Ascending aorta (tissue), 2 donors: ENCODE results near the gene TMEM178A. TPM values are rescaled to one million over a fixed set of nuclear protein-coding genes. Genes with fewer than 3 reads are reported as not detected.

ENCODE experiments used
- DNase-seq, 2 donors: peaks; one replicate each; pipeline ENCODE4 v3.0.0-alpha.2; 2019; ENCODE audit warnings: low spot score in 2 of 2
- H3K27ac ChIP-seq, 2 donors: fragments of 200-600 bp; sonication (generic); one replicate each; pipeline ENCODE4 v1.5.1; 2016 to 2017; ENCODE audit warnings: mild to moderate bottlenecking in 1 of 2
- H3K27me3 ChIP-seq: fragments of 200-600 bp; sonication (generic); one replicate; pipeline ENCODE4 v1.5.1; 2017
- H3K36me3 ChIP-seq, 2 donors: fragments of 200-600 bp; sonication (generic); one replicate each; pipeline ENCODE4 v1.5.1; 2016
- H3K4me1 ChIP-seq, 2 donors: fragments of 200-600 bp; sonication (generic); one replicate each; pipeline ENCODE4 v1.5.1; 2016 to 2017; ENCODE audit warnings: mild to moderate bottlenecking in 1 of 2
- H3K4me3 ChIP-seq, 2 donors: fragments of 200-600 bp; sonication (generic); one replicate each; pipeline ENCODE4 v1.5.1; 2016 to 2017; ENCODE audit warnings: mild to moderate bottlenecking in 1 of 2
- H3K9me3 ChIP-seq, 2 donors: fragments of 200-600 bp; sonication (generic); one replicate each; pipeline ENCODE4 v1.5.1; 2016
- CTCF ChIP-seq, 3 experiments: fragments of 200-600 bp in 2 of 3; fragments of 450-650 bp in 1 of 3; sonication (generic) in 2 of 3; IDR thresholded peaks; one replicate each; pipeline ENCODE4 v1.5.1; 2016 to 2019; ENCODE audit warnings: antibody characterized with exemption in 3 of 3, mild to moderate bottlenecking in 1 of 3, moderate library complexity in 1 of 3
- intact Hi-C: fragments of 100-400 bp; cut with DNase I; formaldehyde crosslinking; loops from one replicate; pipeline ENCODE4 v1.15.1; 2023
- total RNA-seq: library from RNA; depleted of rRNA; stranded (reverse); fragments of >200 nt; gene quantifications from one replicate; pipeline ENCODE4 v1.1.0, GENCODE V29; 2016

TMEM178A gene
- total RNA-seq, 1 donor from 2014 or later: 29.5 TPM

- Histone ChIP-seq H3K4me1 (peaks cover 0 to 26% of the 10 kb centered on the region in 2 donors), H3K27ac (no peak overlapping the region), H3K9me3 (no peaks in the 10 kb centered on the region), H3K36me3 (peaks cover 0 to 6% of the 10 kb centered on the region in 2 donors), H3K4me3 (no peak overlapping the region), H3K27me3 (no peaks in the 10 kb centered on the region)
- intact Hi-C loops: no loop called here
- DNase-seq: no peak
- TF ChIP-seq CTCF (IDR thresholded peaks at IDR 0.05): no peak
These were observed 66.8 kb downstream of the TMEM178A start for GRCh38 chr2:39732482-39732881.

DNA sequence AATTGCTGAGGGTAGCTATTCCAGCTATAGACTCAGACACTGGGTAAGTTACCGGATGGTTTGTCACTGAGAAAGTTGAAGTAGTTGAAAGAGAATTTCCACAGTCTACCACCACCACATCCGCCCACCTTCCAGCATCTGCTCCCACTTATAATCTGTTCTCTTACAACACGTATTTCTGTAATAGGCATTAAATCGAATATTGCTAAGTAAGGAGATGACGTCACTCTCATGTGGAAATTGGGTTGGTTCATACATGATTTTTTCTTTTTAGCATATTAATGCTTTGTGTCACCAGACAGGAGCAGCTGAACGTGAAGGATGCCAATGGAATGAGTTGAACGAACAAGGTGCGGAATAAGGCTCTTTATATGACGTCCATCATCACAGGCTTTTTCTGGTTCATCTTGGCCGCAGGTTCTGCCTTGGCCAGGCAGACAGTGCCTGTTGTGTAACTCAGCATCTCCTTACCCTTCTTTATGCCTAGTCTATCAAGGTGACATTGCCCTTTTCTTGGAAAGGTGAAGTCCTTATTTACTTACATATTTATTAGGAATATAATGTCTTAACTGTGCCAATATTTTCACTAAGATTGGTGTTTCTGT lies 67.5 kb downstream of the TMEM178A start:
- H3K36me3 ChIP-seq: peaks cover 0 to 6% of the 10 kb centered on the region in 2 donors
- H3K27ac ChIP-seq: no peak overlapping the region
- no peak for DNase-seq
- H3K4me3 ChIP-seq: no peak overlapping the region
- H3K27me3 ChIP-seq: no peaks in the 10 kb centered on the region
- intact Hi-C loops: no loop called here
- peaks cover 0 to 31% of the 10 kb centered on the region in 2 donors for H3K4me1 ChIP-seq
- no peak for TF ChIP-seq CTCF (IDR thresholded peaks at IDR 0.05)
- H3K9me3 ChIP-seq: no peaks in the 10 kb centered on the region

- Histone ChIP-seq H3K4me1 (peaks cover 0 to 33% of the 10 kb centered on the region in 2 donors), H3K4me3 (peak overlapping the region in 1 of 2 donors; percentile 39), H3K27ac (peak overlapping the region; percentile 75 to 84), H3K36me3 (peaks cover 0 to 14% of the 10 kb centered on the region in 2 donors), H3K9me3 (no peaks in the 10 kb centered on the region), H3K27me3 (no peaks in the 10 kb centered on the region)
- intact Hi-C loops: loop anchor here (2.0 kb wide), 1 partner anchor 16 kb away; no protein-coding TSS in a partner anchor
- DNase-seq: no peak
- TF ChIP-seq CTCF (IDR thresholded peaks at IDR 0.05): no peak
These were observed 68.7 kb downstream of the TMEM178A start for GRCh38 chr2:39734445-39734844.

DNA sequence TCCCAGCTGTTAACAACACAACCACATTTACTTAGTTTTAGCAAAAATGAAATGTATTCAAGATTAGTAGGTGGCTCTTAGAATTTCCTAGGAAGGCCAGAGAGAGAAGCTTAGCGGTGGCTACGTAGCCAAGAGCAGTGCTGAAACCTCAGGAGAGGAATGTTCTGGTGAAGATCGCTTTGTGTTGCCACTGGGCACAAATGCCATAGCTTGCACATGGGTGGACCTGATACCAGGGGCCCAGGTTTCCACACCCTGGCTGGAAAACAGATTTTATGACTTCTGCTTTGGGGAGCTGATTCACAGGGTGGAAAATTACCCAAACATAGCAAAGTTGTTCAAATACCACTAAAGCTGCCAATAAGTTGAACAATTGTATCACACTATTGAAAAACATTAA lies 69.9 kb downstream of the TMEM178A start:
- Histone ChIP-seq H3K4me3 (peak overlapping the region in 1 of 2 donors; percentile 39), H3K4me1 (peaks cover 0 to 33% of the 10 kb centered on the region in 2 donors), H3K36me3 (peaks cover 0 to 12% of the 10 kb centered on the region in 2 donors), H3K9me3 (no peaks in the 10 kb centered on the region), H3K27me3 (no peaks in the 10 kb centered on the region), H3K27ac (peak overlapping the region; percentile 75 to 84)
- no peak for TF ChIP-seq CTCF (IDR thresholded peaks at IDR 0.05)
- peak in 1 of 2 donors; percentile 72 for DNase-seq
- intact Hi-C loops: loop anchor here (2.0 to 5.0 kb wide), 3 partner anchors 17 to 298 kb away; partner anchors contain the start of genes MAP4K3 and THUMPD2

GRCh38 chr2:39736640-39737039 lies 70.9 kb downstream of the TMEM178A start:
- no peak for TF ChIP-seq CTCF (IDR thresholded peaks at IDR 0.05)
- Histone ChIP-seq H3K4me1 (peaks cover 0 to 33% of the 10 kb centered on the region in 2 donors), H3K27me3 (no peaks in the 10 kb centered on the region), H3K4me3 (peak overlapping the region; percentile 8 to 39), H3K36me3 (peaks cover 0 to 11% of the 10 kb centered on the region in 2 donors), H3K9me3 (no peaks in the 10 kb centered on the region), H3K27ac (peak overlapping the region; percentile 75 to 84)
- intact Hi-C loops: loop anchor here (2.0 to 5.0 kb wide), 2 partner anchors 42 to 299 kb away; partner anchors contain the start of genes MAP4K3 and THUMPD2
- peak in 1 of 2 donors; percentile 84 for DNase-seq
